ES-I3 (cell line): Measurements from ENCODE around the gene CSK.

Experiments used
- H3K36me3 ChIP-seq: 2 replicates; pipeline ENCODE4 v1.6.1; 2013; ENCODE audit warnings: mild to moderate bottlenecking, low read length, control low read depth, moderate library complexity; ENCODE audit not compliant: insufficient read depth
- H3K4me1 ChIP-seq: 2 replicates; pipeline ENCODE4 v1.6.1; 2013; ENCODE audit warnings: mild to moderate bottlenecking, control low read depth, low read length; ENCODE audit not compliant: insufficient read depth
- H3K9ac ChIP-seq: 2 replicates; pipeline ENCODE4 v1.6.1; 2013; ENCODE audit warnings: low read depth, mild to moderate bottlenecking, low read length, moderate library complexity
- H3K9me3 ChIP-seq: 2 replicates; pipeline ENCODE4 v1.6.1; 2013; ENCODE audit warnings: mild to moderate bottlenecking, low read length, moderate library complexity; ENCODE audit not compliant: control insufficient read depth, insufficient read depth

CSK gene

GRCh38 chr15:74851960-74852359 is 70.1 kb downstream of the CSK start:
- no peaks in the 10 kb centered on the region; the same call in 1 of the 2 replicates for H3K36me3 ChIP-seq
- H3K4me1 ChIP-seq, result no peaks in the 10 kb centered on the region
- no peaks in the 10 kb centered on the region for H3K9me3 ChIP-seq
- H3K9ac ChIP-seq, result no peak overlapping the region
